Cerebellar nuclear complex (tissue), 1 donor: Measurements from ENCODE around the gene TSHR.
"Not testable (repeated sequence)": the region's sequence is repeated elsewhere in the genome, so short reads cannot be mapped to it uniquely, and the experiment has no call there.

Source experiments
- DNase-seq, 2 experiments: peaks; one replicate each; lab custom pipeline; 2025; lab: John Stamatoyannopoulos, UW

The TSHR gene

GRCh38 chr14:81068176-81068782 lies 112.9 kb downstream of the TSHR start:
- no peak for DNase-seq

DNA sequence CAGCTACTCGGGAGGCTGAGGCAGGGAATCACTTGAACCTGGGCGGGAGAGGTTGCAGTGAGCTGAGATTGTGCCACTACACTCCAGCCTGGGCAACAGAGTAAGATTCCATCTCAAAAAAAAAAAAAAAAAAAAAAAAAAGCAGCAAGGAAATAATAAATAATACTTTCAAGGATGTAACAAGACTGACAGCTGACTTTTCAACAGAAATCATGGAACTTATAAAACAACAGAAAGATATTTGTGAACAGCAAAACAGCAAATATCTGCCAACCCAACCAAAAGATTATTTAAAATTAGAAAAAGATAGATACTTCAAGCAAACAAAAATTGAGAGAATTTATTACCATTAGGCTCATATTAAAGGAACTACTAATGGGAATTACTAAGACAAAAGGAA lies 115.1 kb downstream of the TSHR start:
- DNase-seq: no peak

GRCh38 chr14:81085596-81085995 lies 130.2 kb downstream of the TSHR start:
- no peak for DNase-seq

- DNase-seq: no peak
Measured at GRCh38 chr14:81087230-81087629, 131.8 kb downstream of the TSHR start.

DNA sequence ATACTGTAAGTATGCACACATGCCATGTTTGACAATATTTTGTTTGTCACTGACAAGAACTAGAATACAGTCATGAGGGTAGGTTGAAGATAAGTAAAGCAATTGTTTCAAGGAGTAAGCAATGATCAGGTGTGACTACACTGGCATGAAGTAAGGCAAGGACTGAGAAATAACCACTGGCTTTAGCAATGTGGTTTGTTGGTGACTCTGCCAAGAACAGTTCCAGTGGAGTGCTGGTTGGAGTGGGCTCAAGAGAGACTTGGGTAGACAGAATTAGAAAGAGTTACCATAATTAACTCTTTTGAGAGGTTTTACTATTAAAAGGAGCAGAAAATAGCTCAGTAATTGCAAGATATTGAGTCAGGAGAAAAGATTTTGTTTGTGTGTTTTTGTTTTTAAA lies 135.7 kb downstream of the TSHR start:
- DNase-seq: no peak

DNA sequence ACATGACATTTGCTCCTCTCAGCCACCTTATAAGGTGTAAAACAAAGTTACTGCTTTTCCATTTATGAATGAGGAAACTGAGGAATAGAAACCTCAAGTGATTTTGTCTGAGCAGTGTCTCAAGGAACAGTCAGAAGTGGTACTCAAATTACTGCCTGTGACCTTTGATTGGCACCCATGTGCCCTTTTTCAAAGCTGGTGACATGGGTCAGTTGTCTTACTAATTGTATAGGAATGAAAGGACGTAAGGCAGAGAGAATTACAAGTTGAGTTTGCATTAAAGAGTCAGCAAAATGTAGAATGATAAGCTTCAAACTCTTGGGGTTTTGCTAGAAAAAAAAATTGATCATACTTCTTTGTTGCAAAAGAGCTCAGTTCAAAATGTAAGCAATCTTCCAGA lies 136.2 kb downstream of the TSHR start:
- no peak for DNase-seq

GRCh38 chr14:81093651-81094050 lies 138.2 kb downstream of the TSHR start:
- DNase-seq: no peak

DNA sequence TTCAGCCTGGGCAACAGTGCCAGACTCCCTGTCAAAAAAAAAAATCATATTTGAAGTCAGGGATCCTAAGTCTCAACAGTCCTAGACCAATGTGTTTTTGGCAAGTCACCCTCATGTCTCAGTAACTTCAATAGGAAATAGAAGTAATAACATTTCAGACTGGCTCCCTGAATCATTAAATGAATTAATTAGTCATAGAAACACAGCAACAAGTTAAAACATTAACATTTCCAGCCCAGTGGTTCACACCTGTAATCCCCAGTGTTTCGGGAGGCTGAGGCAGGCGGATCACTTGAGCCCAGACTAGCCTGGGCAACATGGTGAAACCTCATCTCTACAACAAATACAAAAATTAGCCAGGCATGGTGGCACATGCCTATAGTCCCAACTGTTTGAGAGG lies 140.1 kb downstream of the TSHR start:
- no peak for DNase-seq

DNA sequence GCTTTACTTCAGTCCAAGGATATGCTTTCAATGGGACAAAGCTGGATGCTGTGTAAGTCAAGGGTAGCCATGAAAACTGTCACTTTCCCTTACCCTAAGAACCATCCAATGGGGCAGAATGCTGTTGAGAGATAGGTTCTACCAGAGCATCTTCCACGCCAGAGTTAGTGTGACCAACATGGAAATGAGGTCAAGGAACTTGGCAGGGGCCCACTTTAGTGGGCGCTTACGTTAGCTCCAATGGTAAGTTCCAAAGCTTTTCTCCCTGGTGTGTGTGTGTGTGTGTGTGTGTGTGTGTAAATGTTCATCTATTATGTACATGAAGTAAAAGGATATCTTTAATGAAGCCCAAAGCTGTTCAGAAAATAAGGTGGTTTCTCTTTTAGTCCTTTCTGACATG lies 141.2 kb downstream of the TSHR start:
- DNase-seq: no peak

- no peak for DNase-seq
Measured at GRCh38 chr14:81102217-81102616, 146.8 kb downstream of the TSHR start.

DNA sequence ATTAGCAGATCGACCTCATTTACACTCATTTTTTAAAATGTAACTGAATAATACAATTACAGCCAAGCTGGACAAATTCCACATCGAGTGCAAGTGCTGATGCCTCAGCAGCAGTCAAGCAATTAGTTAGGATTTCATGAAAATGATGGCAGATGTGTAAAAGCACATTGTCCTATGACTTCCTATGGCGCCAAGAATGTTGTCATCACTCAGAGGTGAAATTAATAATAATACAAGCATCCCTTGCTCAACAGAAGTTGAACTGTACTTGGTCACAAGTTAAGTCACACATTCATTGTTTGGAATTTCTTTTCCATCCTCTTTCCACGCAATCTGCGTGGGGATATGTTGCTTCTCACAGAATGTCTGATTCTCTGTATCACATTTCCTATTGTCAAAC lies 148.0 kb downstream of the TSHR start:
- no peak for DNase-seq

DNA sequence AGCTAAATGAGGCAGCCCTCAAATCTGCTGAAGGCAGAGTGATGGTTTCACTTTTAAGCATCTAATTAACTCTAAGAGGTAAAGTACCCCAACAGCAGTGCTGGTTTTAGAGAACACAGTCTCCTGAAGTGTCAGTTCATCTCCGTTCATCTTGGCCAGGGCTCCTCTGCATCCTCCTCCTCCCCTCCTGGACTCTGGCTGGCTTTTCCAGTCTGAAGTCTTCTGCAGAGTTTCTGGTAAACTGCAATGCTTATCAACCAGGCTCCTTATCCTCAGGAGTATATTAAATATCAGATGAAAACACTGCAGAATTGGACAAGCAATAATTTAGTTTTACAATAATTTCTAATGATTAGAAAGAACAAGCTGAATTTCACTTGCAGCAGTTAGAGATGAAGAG lies 150.0 kb downstream of the TSHR start:
- DNase-seq: no peak

- no peak for DNase-seq
Measured at GRCh38 chr14:81105961-81106360, 150.5 kb downstream of the TSHR start.

DNA sequence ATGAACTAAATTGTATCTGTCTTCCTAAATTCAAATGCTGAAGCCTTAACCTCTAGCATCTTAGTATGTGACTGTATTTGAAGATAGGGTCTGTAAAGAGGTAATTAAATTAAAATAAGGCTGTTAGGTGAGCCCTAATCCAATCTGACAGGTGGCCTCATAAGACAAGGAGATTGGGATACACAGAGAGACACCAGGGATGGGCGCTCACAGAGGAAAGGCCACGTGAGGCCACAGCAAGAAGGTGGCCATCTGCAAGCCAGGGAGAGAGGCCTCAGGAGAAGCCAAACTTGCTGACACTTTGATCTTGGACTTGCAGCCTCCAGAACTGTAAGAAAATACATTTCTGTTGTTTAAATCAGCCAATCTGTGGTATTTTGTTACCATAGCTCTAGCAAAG lies 154.8 kb downstream of the TSHR start:
- DNase-seq: no peak

- no peak for DNase-seq
Measured at GRCh38 chr14:81113176-81113575, 157.8 kb downstream of the TSHR start.

- DNase-seq: not testable (repeated sequence)
Measured at GRCh38 chr14:81113945-81114820, 158.8 kb downstream of the TSHR start.

DNA sequence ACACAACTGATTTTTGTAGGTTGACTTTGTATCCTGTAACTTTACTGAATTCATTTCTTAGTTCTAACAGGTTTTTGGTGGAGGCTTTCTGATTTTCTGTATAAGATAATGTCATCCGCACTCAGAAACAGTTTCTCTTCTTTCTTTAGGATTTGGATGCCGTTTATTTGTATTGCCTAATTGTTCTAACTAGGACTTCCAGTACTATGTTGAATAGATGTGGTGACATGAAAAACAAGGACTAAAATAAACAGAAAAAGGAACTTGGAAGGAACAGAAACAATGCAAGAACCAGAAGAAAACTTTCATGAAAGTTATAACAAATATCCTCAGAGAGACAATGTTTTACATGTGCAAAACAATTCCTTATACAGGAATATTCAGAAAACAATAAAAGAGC lies 165.1 kb downstream of the TSHR start:
- DNase-seq: no peak

GRCh38 chr14:81122326-81122725 lies 166.9 kb downstream of the TSHR start:
- no peak for DNase-seq

DNA sequence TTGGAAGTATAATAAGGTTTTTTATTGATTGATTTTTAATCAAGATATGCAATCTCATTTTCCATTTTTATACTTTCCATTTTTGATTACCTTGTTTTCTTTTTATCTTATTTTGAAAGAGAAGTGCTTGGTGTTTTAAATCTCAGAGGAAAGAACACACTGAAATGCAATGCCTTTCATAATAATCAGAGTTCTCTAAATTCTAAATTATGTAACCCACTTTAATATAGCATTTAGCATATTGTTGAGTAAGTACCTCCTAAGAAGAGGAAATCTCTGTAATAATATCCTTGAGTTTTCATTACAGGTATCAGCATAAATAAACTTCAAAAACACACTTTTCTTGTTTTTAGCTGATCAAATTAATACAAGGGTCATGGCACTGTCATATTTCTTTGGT lies 168.4 kb downstream of the TSHR start:
- DNase-seq: no peak

- no peak for DNase-seq
Measured at GRCh38 chr14:81125536-81125935, 170.1 kb downstream of the TSHR start.

- no peak for DNase-seq
Measured at GRCh38 chr14:81127785-81128184, 172.4 kb downstream of the TSHR start.

- no peak for DNase-seq
Measured at GRCh38 chr14:81129242-81129641, 173.8 kb downstream of the TSHR start.

DNA sequence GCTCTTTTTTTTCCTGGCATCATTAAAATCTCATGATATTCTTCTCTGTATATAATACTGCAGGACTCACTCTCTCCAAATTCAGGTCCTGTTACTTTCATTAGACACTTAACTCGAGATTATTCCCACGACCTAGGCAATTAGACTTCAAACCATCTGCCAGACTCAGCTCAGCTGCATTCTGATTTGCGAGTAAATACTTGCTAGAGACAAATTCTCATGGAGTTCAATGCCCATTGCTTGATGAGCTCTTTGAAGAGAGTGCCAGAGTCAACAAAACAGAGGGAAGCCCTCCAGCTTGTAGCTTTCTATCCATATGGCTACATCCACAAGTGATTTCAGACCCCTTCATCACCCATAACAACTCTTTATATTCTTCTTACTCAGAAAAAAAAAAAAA lies 177.0 kb downstream of the TSHR start:
- no peak for DNase-seq

DNA sequence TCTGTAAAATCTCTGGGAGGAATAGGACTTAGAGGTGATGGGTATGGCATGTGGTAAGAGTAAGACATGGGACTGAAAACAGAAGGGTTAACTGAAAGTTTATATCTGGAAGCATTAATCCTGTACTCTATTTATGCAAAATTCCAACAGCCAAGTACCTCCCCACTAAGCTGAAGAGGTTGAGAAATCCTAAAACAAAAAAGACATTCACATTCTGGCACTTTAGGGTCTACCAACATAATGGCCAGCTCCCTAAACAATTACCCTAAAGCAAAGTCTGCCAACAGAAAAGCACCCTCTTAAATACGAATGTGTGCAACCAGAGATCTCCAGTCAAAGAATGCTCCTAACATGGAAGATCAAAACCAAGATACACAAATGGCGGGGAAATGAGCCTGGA lies 178.0 kb downstream of the TSHR start:
- no peak for DNase-seq
